AG04449 (cell line): ENCODE data around the gene UBA6.

ENCODE experiments used
- CTCF ChIA-PET: fragments of 350-600 bp; formaldehyde crosslinking; extraction: SDS; loops from one replicate; lab custom pipeline; 2021; ENCODE audit warnings: antibody characterized with exemption; lab: Yijun Ruan, JAX
- POLR2A ChIA-PET: fragments of 400-600, 350-600 bp; formaldehyde crosslinking; extraction: SDS; loops from one replicate; lab custom pipeline; 2020; ENCODE audit warnings: antibody characterized with exemption, inconsistent platforms; lab: Yijun Ruan, JAX
- DNase-seq: peaks from one replicate; pipeline ENCODE4 v3.0.0-alpha.2; 2010; ENCODE audit warnings: low read depth, low spot score
- H3K4me3 ChIP-seq: 2 replicates; pipeline ENCODE4 v1.5.1; 2011; ENCODE audit warnings: low read depth, mild to moderate bottlenecking, control low read depth, low read length
- TF ChIP-seq, protein P1 (sequence below): IDR thresholded peaks from one replicate; pipeline ENCODE4 v1.5.1; 2011; ENCODE audit warnings: mild to moderate bottlenecking, moderate library complexity, low read length, control low read depth, inconsistent platforms; ENCODE audit not compliant: insufficient read depth; ENCODE audit errors: missing control alignments

The UBA6 gene

DNA sequence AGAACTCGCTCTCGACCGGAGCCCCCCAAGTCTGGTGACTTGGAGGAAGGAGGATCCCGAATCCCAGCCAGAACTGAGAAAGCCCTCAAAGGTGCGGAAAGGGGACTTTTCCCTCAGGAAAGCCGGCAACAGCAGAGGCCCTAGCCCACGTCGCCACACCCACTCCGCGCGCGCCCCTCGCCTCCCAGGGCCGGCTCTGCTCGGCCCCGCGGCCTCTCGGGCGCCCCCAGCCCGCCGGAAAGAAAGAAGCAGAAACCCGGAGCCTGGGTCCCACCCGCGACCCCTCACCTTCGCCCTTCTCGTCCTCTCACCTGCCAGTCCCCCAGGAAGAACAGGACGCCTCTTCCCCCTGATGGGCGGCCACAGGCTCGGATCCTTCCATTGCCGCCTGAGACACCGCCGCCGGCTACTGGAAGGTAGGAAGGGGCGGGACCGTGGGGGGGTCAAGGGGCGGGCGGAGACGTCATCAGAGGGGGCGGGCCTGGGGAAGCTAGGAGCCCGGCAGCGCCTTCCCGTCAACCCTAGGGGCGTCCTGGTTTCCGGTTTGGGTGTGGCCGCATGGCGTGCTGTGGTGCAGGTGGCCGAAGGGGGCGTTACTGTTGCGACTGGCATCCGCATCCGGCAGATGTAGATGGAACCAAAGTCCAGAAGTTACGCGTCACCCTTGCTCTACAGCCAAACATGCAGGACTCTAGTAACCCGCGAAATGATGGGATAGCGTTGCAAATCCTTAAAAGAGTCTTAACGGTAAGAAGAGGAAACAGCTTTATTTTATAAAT, at the start of gene UBA6:
TSS of gene UBA6 (minus strand) at position 418 of the 779 bp plus-strand sequence. CDS start at position 382, 36 bp downstream.
- ChIA-PET POLR2A (interaction anchor here (0.8 to 2.1 kb wide), 3 partner anchors 13 to 22 kb away, joined by 3 to 7 read pairs (median 4); no protein-coding TSS in a partner anchor), CTCF (interaction anchor here (1.0 to 2.7 kb wide), 9 partner anchors 10 to 48 kb away, joined by 4 to 17 read pairs (median 7); no protein-coding TSS in a partner anchor)
- H3K4me3 ChIP-seq = peak within 1 kb of the TSS; percentile 84
- TF ChIP-seq, protein P1, sequence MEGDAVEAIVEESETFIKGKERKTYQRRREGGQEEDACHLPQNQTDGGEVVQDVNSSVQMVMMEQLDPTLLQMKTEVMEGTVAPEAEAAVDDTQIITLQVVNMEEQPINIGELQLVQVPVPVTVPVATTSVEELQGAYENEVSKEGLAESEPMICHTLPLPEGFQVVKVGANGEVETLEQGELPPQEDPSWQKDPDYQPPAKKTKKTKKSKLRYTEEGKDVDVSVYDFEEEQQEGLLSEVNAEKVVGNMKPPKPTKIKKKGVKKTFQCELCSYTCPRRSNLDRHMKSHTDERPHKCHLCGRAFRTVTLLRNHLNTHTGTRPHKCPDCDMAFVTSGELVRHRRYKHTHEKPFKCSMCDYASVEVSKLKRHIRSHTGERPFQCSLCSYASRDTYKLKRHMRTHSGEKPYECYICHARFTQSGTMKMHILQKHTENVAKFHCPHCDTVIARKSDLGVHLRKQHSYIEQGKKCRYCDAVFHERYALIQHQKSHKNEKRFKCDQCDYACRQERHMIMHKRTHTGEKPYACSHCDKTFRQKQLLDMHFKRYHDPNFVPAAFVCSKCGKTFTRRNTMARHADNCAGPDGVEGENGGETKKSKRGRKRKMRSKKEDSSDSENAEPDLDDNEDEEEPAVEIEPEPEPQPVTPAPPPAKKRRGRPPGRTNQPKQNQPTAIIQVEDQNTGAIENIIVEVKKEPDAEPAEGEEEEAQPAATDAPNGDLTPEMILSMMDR = peak; percentile 47
- peak; percentile 73 for DNase-seq

DNA sequence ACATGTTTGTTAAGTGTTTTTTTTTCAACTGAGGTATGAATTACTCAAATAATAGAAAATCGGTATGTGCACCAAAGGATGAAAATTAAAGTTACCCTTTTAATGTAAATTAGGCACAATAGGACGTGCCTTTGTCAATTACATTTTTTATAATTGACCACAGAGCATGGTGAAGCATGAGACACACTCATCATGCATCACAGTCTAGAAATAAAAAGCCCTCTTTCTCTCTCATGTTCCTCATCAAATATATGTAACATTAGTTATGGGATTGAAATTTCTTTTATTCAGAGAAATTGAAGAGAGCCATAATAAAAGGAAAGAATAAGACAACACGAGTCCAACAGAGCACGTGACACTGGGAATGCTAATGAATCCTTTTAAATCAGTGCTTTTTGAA, 49.7 kb upstream of the UBA6 start:
- no peak for DNase-seq
- H3K4me3 ChIP-seq = no peak overlapping the region
- ChIA-PET POLR2A (no interaction called here), CTCF (interaction anchor here (6.0 kb wide), 1 partner anchor 13 kb away, joined by 59 read pairs; no protein-coding TSS in a partner anchor)
- TF ChIP-seq, protein P1 = no peak

DNA sequence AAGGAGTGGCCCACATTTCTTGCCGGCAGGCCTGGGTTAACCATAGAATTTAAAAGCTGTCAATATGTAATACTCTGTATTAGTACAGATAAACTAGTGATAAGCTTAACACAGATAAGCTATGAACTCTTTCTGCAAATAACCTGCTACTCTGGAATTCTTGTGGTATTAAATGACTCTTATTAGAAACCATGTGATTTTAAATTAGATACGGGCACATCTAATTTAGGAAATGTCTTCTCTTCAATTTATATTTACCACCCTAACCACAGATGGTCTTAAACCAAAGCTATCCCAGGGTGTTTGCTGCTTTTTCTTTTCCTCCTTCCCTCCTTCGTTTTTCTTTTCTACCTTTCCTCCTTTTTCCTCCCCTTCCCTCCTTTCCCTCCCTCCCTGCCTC, 48.3 kb upstream of the UBA6 start:
- TF ChIP-seq, protein P1 = no peak
- H3K4me3 ChIP-seq = no peak overlapping the region
- POLR2A ChIA-PET = no interaction called here
- CTCF ChIA-PET = interaction anchor here (1.0 to 6.0 kb wide), 4 partner anchors 15 to 427 kb away, joined by 3 to 59 read pairs (median 6); no protein-coding TSS in a partner anchor
- DNase-seq = no peak

DNA sequence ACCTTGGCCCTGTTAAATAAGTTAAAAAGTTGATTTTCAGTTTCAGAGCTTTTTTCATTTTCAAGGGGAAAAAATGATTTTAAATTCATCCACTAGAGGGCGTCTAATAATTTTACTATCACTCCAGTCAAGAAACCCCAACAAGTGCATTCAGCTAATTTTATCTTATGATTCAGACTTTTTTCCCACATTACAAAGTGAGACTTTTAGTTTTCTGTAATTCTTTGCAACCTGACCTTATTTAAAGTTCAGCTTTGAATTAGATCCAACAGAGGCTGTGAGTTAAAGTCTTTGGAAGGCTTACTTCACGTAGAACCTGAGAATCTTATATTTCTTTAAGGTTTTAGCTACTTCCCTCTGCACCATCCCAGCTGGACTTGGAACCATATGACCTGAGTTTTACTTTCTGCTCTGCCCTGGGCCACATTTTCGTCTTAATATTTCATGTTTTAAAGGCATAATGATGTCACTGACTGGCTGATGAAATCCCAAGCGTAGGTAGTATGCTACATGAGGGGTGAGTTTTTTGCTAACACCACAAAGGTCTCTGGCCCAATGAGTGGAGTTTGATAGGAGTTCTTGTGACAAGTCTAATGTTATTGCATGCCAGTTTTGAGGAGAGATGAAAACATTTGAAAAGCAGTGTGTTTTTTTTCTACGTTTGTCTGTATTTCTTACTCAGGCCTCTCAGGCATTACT, 46.0 kb upstream of the UBA6 start:
- CTCF ChIA-PET = interaction anchor here (0.6 to 6.0 kb wide), 23 partner anchors 9 to 586 kb away, joined by 3 to 59 read pairs (median 8); partner anchors contain the start of genes GNRHR and UBA6
- TF ChIP-seq, protein P1 = peak; percentile 25
- no peak overlapping the region for H3K4me3 ChIP-seq
- DNase-seq = no peak
- POLR2A ChIA-PET = no interaction called here

DNA sequence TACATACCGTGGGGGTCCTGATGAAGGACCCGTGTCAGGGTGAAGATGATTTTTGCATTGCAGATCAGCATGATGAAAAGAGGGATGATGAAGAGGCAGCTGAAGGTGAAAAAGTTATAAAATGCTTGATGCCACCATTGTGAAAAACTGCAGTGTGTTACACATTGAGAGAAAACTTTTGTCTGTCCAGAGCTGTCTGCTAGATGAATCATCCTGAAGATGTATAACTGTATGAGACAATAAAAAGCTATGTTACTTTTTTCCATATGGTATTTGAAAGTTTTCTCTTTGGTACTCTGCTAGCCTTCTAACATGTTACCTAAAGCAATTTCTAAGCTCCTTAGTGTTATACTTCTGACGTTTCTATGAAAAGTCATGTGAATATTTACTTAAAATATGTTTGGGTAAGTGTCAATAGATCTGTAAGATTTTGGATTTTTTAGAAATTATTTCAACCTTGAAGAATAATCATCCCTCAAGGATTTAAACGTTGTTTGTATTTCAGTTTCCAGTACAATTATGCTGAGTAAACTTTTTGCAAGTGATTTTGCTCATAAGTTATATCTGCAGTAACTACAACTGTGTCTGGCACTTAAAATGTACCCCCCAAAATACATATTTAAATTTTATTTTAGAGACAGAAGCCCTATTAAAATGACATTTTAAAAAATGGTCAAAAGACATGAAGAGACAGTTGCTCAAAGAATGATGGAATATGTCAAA, 43.8 kb upstream of the UBA6 start:
- ChIA-PET POLR2A (no interaction called here), CTCF (interaction anchor here (0.7 to 6.0 kb wide), 7 partner anchors 9 to 44 kb away, joined by 3 to 59 read pairs (median 17); partner anchors contain the start of genes GNRHR and UBA6)
- DNase-seq = no peak
- no peak overlapping the region for H3K4me3 ChIP-seq
- TF ChIP-seq, protein P1 = no peak
